ENCODE measurements around the gene PCTP.

Gene PCTP

DNA sequence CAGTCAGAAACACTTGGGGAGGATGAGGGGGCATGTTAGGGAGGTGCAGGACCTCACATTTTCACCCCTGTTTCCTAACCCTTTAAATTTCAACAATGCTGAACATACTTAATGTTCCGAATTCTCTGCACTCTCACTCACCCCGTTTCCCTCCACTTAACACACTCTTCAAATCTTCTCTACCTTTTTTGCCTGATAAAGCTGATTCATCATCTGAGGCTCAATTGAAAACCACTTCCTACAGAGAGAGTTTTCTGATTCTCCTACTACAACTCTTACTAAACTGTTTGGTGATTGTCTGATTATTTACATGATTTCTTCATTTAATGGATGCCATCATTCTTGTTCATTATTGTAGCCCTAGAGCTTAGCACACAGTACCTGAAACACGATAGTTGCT is 42.4 kb downstream of the PCTP start:
- ChIA-PET POLR2A (no interaction called here), CTCF (no interaction called here)
- TF ChIP-seq, protein P1, sequence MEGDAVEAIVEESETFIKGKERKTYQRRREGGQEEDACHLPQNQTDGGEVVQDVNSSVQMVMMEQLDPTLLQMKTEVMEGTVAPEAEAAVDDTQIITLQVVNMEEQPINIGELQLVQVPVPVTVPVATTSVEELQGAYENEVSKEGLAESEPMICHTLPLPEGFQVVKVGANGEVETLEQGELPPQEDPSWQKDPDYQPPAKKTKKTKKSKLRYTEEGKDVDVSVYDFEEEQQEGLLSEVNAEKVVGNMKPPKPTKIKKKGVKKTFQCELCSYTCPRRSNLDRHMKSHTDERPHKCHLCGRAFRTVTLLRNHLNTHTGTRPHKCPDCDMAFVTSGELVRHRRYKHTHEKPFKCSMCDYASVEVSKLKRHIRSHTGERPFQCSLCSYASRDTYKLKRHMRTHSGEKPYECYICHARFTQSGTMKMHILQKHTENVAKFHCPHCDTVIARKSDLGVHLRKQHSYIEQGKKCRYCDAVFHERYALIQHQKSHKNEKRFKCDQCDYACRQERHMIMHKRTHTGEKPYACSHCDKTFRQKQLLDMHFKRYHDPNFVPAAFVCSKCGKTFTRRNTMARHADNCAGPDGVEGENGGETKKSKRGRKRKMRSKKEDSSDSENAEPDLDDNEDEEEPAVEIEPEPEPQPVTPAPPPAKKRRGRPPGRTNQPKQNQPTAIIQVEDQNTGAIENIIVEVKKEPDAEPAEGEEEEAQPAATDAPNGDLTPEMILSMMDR (IDR thresholded peaks at IDR 0.05; ENCODE audit: control extremely low read depth, extremely low read depth, low read depth, missing control alignments), result no peak
- DNase-seq (ENCODE audit: extremely low spot score), result no peak

DNA sequence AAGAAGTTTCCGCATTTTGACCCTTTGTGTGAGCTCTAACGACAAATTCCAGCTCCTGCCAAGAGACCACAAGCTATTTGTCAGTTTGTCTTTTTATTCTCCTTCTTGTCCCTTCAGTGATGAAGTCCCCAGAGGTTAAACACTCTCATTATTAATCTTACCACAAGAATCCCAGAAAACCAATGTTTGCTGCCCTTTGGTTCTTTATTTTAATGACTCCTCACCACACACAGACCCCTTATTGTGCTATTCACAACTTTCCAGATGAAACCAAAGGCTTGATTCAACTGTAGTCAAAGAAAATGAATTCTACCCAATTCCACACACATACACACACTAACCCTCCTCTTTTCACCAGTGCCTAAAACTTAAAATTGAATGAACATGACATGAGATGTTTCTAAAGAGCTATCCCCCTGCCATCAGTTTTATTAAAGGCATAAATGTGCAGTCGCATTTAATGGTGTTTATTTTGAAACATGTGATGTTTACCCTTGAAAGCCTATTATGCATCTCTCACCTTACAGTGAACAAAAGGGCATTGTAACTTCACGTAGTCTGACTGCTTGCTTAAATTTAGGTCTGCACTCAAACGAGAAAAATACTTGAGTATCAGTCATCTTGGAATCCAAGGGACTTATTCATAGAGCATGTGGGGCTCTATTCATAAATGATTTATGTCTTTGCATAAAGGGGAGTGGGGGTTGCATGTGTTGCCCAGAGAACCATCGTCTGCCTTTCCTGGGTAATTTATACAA is 44.1 kb downstream of the PCTP start:
- ChIA-PET CTCF (interaction anchor here (1.0 to 1.7 kb wide), 4 partner anchors 9 to 15 kb away, joined by 3 to 8 read pairs (median 3); no protein-coding TSS in a partner anchor), POLR2A (no interaction called here)
- TF ChIP-seq, protein P1 (IDR thresholded peaks at IDR 0.05; ENCODE audit: control extremely low read depth, extremely low read depth, low read depth, missing control alignments), result no peak
- DNase-seq (ENCODE audit: extremely low spot score), result no peak

DNA sequence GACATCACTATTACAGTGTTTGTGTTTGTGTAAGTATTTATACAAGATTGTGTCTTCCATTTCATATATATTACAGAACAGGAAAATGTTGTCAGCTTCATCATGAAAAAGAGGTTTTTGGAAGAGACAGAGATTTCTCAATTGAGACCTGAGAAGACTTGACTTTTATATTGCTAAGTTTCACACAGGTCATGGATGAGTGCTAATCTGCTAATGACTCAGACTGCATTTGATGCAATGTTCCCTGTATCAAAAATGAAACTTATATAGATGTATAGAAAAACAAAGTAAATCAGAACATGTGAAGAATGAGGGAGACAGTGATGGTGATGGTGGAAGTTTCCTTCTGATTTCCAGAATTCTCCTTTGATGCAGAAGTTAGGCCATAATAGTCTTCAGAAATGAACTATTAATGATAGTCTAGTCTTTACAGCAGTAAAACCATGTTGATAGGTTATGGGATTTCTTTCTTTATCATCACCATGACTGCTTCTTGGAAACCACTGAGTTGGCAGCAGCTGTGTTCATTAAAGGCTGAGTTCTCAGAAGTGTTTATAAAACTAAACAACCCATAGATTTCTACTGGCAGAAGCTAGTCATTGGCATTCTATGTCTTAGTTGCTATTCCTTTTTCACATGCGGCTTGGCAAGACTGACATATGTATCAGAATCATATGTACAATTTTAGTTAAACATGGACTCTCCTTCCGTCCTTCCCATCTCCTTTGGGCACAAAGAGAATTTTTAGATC is 56.1 kb downstream of the PCTP start:
- TF ChIP-seq, protein P1 (IDR thresholded peaks at IDR 0.05; ENCODE audit: control extremely low read depth, extremely low read depth, low read depth, missing control alignments), result no peak
- no peak for DNase-seq (ENCODE audit: extremely low spot score)
- ChIA-PET CTCF (interaction anchor here (1.0 kb wide), 1 partner anchor 12 kb away, joined by 3 read pairs; no protein-coding TSS in a partner anchor), POLR2A (no interaction called here)

DNA sequence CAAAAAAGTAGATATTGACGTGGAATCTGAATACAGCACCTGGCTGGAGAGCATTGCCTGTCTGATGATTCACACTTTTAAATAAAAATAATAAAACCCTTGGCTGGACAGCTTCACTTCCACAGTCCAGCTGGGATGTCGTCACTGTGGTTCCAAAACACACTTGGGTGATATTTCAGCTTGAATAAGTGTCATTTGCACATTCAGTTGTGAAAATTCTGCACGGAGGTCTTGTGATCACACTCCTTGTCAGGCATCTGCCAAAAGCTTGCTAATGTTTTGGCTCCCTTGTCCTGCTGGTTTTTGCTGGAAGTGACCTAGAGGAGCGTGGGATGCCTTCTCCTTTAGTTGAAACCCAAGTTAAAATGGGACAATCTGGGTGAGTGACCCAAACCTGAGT is 60.7 kb downstream of the PCTP start:
- CTCF ChIA-PET, result interaction anchor here (1.9 kb wide), 1 partner anchor 25 kb away, joined by 4 read pairs; no protein-coding TSS in a partner anchor
- DNase-seq (ENCODE audit: extremely low spot score), result no peak
- TF ChIP-seq, protein P1 (IDR thresholded peaks at IDR 0.05; ENCODE audit: control extremely low read depth, extremely low read depth, low read depth, missing control alignments), result no peak
- POLR2A ChIA-PET, result no interaction called here

DNA sequence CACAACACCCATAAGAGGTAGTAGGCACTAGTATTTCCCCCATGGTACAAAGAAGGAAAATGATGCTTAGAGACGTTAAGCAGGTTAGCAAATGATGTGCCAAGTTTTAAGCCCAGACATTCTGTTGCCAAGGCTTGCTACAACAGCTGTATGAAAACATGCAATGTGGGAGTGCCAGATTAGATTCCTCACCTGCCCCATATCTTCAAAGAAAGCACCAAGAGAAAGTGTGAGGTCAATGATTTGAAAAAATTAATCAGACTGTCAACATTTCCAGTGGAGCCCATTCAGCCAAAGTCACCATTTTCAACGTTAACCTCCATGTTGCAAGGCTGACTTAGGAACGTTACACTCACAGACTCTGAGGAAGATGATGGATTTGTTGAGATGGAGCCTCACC is 61.5 kb downstream of the PCTP start:
- DNase-seq (ENCODE audit: extremely low spot score), result no peak
- TF ChIP-seq, protein P1 (IDR thresholded peaks at IDR 0.05; ENCODE audit: control extremely low read depth, extremely low read depth, low read depth, missing control alignments), result no peak
- POLR2A ChIA-PET, result no interaction called here
- CTCF ChIA-PET, result no interaction called here

DNA sequence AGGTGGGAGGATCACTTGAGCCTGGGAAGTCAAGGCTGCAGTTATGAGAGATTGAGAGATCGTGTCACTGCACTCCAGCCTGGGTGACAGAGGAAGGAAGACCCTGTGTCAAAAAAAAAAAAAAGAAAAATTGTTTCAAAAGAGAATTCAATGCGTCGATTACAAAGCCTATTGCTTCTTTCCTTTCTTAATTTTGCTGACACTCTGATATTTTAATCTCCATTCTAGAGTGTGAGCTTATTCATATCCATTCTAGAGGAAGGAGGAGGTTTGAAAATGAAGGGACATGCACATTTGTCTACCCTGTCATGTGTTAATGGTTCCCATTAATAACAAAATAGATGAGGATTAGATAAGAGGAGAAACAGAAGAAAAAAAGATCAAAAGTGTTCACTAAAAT is 63.1 kb downstream of the PCTP start:
- no peak for DNase-seq (ENCODE audit: extremely low spot score)
- TF ChIP-seq, protein P1 (IDR thresholded peaks at IDR 0.05; ENCODE audit: control extremely low read depth, extremely low read depth, low read depth, missing control alignments), result no peak
- POLR2A ChIA-PET, result no interaction called here
- CTCF ChIA-PET, result interaction anchor here (0.9 to 1.9 kb wide), 3 partner anchors 9 to 79 kb away, joined by 3 to 9 read pairs (median 3); no protein-coding TSS in a partner anchor

Data from GM10248 (cell line).